Glomerular endothelial cell (primary cell): ENCODE data around the gene ERCC3. TPM values are rescaled to one million over a fixed set of nuclear protein-coding genes. Genes with fewer than 3 reads are reported as not detected.
"Not testable (repeated sequence)": the region's sequence is repeated elsewhere in the genome, so short reads cannot be mapped to it uniquely, and the experiment has no call there.

Source experiments
- DNase-seq: peaks from one replicate; pipeline ENCODE4 v3.0.0-alpha.2; 2011; ENCODE audit warnings: low read depth, low spot score; ENCODE audit errors: extremely low read depth
- total RNA-seq: library from RNA; depleted of rRNA; stranded (reverse); fragments of >200 nt; gene quantifications from 2 replicates; pipeline ENCODE4 v1.2.3, GENCODE V29; 2015

Gene ERCC3
- total RNA-seq, 1 donor from 2014 or later = 35.5 TPM

DNA sequence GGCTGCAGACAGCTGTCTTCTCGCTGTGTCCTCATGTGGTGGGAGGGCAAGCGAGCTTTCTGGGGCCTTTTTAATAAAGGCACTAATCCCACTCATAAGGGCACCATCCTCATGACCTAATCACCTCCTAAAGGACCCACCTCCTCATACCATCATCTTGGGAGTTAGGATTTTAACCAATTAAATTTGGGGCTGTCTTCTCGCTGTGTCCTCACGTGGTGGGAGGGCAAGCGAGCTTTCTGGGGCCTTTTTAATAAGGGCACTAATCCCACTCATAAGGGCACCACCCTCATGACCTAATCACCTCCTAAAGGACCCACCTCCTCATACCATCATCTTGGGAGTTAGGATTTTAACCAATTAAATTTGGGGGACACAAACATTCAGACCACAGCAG lies 66.7 kb downstream of the ERCC3 start:
- DNase-seq = not testable (repeated sequence)

DNA sequence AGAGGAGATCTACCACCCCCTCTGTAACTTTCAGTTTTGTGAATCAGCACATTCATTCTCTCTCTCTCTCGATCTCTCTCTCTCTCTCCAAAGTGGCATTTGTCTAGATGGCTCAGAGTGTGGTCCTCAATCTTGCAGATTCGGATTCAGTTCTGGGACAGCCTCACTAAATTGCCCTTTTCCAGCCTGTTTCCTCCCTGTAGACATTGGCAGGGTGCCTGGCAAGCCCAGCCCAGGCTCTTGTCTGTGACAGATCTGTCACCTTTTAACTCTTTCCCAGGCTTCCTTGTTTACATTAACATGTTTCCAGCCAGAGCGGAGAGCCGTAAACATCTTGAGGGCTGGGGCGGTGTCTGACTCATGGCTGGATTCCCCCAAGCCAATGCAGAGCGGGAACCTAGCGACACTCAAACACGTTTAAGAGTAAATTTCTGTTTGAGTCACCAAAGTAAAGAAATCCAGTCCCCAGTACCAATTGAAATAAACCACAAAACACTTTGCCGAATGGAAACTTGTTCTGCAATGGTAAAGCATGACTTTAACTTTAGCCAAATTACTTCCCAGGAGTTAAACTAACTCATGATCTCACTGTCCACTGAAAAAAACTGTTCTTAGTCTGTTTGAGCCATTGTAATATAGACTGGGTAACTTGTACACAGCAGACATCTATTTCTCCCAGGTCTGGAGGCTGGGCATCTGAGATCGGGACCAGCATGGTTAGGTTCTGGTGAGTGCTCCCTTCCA lies 67.3 kb downstream of the ERCC3 start:
- DNase-seq = peak; percentile 39

DNA sequence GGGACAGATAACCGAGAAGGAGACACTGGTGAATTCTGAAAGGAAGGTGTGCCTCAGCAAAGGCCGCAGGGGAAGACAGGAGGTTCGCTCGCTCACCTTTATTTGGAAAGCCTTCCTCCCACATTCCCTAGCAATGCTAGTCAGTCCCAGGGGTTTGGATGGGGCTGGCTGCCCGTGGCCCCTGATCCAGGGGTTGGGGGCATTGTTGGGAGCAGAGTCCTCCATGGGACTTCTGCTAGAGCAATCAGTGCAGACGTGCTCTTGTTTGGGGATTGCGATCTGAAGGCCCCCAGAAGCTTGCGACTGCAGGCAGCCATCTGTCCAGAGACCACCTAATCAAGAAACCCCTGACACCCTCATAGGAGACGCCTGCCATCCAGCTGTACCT lies 67.8 kb downstream of the ERCC3 start:
- DNase-seq = no peak

DNA sequence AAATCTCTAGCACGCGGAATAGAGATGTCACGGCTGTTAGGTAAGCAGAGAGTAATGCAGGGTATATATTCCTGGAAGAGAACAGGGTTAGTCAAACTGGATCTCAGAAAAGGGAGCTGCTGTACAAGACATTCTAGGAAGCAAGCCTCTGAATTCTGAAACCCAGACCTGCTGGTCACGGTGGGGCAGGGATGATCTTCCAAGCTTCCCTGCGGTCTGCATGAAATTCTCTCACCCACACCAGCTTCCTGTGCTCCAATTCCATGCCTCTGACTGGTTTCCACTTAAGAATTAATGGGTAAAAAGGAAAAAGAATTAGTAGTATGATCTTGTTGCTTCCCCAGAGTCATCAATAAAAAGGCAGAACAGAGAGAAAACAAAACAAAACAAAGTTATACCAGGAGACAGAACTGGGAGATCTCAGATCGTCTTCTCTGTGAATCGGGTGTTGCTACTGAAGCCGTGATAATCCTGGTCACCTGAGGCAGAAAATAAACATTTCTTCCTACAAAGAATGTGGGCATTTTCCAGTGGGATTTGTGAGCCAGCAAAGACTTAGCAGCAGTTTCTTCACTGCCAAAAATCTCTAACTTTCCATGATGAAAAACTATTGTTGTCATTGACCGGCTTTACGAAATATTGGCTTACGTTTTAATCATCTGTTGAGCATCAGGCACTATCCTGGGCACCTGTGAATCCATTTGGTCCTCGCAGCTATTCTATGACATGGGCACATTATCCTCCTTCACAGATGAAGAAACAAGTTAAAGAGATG lies 68.6 kb downstream of the ERCC3 start:
- DNase-seq = no peak

- DNase-seq = not testable (repeated sequence)
Observed at GRCh38 chr2:127224135-127224534, 69.8 kb downstream of the ERCC3 start.

DNA sequence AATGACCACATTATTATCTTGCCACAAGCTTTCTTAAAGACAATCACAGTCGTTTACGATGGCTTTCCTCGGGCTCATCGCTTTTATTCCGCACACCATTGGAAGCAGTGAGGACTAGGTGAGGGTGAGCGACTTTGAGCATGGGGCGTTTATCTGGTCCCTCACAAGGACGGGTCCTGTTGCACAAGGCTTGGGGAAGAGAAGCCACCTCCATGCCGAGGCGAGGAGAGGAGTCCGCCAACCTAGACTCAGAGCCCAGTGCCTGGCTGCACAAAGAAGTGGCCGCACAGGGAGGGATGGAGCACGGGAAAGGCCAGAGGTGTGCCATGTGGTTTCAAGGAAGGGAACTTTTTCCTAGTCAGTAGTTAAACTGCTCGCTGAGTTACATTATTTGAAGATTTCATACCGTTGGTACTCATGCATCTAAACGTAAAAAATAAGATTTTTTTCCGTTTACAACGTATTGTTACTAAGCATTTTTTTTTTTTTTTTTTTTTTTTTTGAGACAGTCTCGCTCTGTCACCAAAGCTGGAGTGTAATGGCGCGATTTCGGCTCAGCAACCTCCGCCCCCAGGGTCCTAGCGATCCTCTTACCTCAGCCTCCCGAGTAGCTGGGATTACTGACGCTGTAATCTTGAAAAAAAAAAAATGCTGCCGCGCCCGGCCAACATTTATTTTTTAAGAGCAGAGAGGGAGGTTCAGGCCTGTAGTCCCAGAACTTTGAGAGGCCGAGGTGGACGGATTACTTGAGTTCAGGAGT lies 73.0 kb downstream of the ERCC3 start:
- DNase-seq = no peak

- no peak for DNase-seq
Observed at GRCh38 chr2:127220102-127220767, 73.7 kb downstream of the ERCC3 start, which contains the start of gene CYP27C1. TSS of gene CYP27C1 (minus strand) at chr2:127220299. CDS start at chr2:127220270, 29 bp downstream.

- no peak for DNase-seq
Observed at GRCh38 chr2:127219171-127220070, 74.5 kb downstream of the ERCC3 start.

DNA sequence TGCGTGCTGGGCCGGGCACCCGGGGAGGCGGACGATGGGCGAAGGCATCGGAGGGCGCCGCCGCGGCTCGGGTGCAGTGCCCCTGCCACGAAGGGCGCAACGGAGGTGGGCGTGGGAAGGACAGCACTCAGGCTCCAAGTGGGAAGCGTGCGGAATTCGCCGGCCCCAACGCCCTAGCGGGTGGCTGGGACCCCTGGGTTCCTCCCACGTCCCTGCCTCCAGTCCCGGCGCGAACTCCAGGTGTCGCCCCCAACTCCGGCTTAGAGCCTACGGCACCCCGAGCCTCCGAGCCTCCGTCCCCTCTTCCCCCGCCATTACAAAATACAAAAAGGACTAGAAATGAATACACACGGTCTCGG lies 75.2 kb downstream of the ERCC3 start:
- no peak for DNase-seq

DNA sequence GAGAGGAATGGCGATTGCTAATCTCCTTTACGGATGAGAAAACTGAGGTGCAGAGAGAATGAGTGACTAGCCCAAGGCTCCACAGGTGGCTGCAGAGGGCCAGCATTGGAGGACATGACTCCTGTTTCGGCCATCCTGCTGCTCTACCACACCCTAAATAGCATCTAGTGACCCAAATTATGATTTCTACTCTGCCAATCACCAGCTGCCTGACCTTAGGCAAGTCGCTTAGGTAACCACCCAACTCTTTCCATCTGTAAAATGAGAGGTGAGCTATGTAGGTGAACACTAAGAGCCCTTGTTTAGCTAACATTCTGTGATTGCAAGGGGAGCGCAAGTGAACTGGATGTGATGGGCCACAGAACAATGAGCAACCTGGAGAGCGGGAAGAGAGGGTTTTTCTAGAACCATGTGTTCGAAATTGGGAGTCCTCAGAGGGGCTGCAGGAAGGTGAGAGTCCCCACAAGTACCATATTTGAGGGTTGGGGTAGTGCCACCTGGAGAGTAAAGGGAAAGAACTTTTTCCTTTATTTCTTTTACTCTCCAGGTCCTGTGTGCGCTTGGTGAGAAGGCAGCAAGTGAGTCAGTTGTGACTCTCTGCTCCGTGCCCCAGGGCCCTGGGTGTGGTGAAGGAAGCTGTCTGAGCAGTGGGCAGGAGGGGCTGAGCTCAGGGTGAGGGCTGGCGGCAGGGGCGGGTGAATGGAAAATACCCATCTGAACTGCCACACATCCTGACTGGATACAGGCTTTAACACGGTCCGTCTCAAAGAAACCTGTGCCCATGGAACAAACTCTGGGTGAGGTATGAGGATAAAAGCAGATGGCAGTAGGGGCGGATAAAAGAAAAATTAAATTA lies 76.2 kb downstream of the ERCC3 start:
- no peak for DNase-seq

- DNase-seq = no peak
Observed at GRCh38 chr2:127216593-127216992, 77.4 kb downstream of the ERCC3 start.

GRCh38 chr2:127216095-127216494 lies 77.8 kb downstream of the ERCC3 start:
- DNase-seq = no peak

DNA sequence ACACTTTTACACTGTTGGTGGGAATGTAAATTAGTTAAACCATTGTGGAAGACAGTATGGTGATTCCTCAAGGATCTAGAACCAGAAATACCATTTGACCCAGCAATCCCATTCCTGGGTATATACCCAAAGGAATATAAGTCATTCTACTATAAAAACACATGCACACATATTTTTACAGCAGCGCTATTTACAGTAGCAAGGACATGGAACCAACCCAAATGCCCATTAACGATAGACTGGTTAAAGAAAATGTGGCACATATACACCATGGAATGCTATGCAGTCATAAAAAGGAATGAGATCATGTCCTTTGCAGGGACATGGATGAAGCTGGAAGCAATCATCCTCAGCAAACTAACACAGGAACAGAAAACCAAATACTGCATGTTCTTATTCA lies 79.7 kb downstream of the ERCC3 start:
- DNase-seq = not testable (repeated sequence)

GRCh38 chr2:127208313-127208712 lies 85.6 kb downstream of the ERCC3 start:
- no peak for DNase-seq

Other genes starting within 250 kb of the ERCC3 start
- gene BIN1, start 187.0 kb downstream of the ERCC3 start, total RNA-seq = 65.2 and 72.2 TPM in 2 replicates
- gene CYP27C1, start 73.8 kb downstream of the ERCC3 start, total RNA-seq = 1.9 and 2.3 TPM in 2 replicates
- gene MAP3K2, start 93.8 kb upstream of the ERCC3 start, total RNA-seq = 18.4 and 21.0 TPM in 2 replicates
- not detected in 2 replicates for gene PROC, start 124.3 kb upstream of the ERCC3 start, total RNA-seq
- 35.3 and 46.2 TPM in 2 replicates for gene IWS1, start 232.3 kb upstream of the ERCC3 start, total RNA-seq
- 0.05 and 1.2 TPM in 2 replicates for gene MYO7B, start 241.5 kb upstream of the ERCC3 start, total RNA-seq